ENCODE data around the gene GNB3.

- TF ChIP-seq CTCF (IDR thresholded peaks at IDR 0.05) (no peak), POLR2A (IDR thresholded peaks at IDR 0.05) (no peak), POLR2AphosphoS5 (IDR thresholded peaks at IDR 0.05) (no peak)
Observed at GRCh38 chr12:6799147-6799546, 41.6 kb upstream of the GNB3 start.

Data from gastroesophageal sphincter (tissue), 3 donors.